Measurements from ENCODE around the gene STK4.

The STK4 gene

DNA sequence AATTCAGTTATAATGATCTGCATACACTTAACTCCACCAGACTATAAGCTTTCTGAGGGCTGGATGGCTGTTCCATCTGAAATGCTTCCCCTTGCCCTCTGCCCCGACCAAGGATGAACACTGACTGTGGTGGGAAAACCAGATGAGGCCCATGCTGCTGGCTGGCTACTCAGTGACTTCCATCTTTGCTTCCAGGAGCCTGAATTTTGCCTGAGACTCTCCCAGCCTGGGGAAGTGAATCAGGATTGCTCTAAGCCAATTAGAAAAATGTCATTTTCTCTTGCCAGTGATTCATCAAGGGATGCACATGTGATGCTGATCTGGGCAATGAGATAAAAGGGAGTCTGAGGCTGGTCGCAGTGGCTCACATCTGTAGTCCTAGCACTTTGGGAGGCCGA is 4.4 kb upstream of the STK4 start:
- no peak for ATAC-seq
- no peaks in the 10 kb centered on the region for H3K9me3 Mint-ChIP-seq
- no peaks in the 10 kb centered on the region for H3K27me3 Mint-ChIP-seq
- H3K4me1 Mint-ChIP-seq = peaks cover 61% of the 10 kb centered on the region
- H3K4me3 Mint-ChIP-seq = no peak overlapping the region
- H3K36me3 Mint-ChIP-seq = peaks cover 19% of the 10 kb centered on the region
- H3K27ac Mint-ChIP-seq = no peak overlapping the region

DNA sequence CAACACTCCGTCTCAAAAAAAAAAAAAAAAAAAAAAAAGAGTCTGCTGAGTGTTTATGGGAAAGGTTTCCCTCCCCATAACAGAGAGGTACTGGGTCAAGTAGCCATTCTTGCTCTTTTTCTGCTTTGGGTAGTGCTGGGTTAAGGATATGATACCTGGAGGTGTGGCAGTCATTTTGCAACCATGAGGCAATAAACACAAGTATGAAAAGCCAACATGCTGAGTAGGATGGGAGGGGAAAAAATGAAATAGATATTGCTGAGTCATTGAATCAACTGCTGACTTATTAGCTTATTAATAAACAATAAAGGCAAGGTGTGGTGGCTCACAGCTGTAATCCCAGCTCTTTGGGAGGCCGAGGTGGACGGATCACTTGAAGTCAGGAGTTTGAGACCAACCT is 3.8 kb upstream of the STK4 start:
- no peak overlapping the region for H3K27ac Mint-ChIP-seq
- peaks cover 25% of the 10 kb centered on the region for H3K36me3 Mint-ChIP-seq
- peaks cover 60% of the 10 kb centered on the region for H3K4me1 Mint-ChIP-seq
- H3K4me3 Mint-ChIP-seq = no peak overlapping the region
- H3K27me3 Mint-ChIP-seq = no peaks in the 10 kb centered on the region
- H3K9me3 Mint-ChIP-seq = no peaks in the 10 kb centered on the region
- ATAC-seq = no peak

DNA sequence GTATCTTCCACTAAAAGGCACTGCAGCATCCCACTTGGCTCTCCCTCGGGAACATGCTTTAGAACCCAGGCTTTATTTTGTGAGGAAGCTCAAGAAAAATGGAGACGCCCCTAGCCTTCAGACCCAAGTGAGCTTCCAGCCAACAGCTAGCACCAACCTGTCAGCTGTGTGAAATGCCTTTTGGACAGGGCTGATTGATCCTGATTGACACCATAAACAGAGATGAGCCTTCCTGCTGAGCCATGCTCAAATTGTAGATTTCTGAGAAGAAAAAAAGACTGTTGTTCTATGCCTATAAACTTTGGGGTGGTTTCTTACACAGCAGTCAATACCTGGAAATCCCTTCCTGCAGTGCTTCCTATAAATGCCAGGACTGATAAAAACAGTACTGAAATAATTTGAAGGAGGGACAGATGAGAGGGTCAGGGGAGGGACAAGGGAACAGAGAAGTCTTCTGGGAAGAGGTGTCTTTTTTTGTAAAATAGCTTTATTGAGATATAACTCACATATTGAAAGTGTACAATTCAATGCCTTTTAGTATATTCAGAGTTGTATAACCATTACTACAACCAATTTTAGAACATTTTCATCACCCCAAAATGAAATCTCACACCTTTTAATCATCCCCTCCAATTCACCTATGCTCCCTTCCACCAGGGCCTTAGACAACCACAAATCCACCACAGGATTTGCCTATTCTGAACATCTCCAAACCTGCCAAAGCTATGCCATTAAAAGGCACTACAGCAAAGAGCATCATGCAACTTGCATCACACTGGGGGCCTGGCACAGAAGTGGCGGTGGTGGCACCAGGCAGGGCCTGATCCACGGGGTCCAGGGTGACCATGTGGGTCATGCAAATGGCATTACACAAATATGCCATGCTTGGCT is 2.7 kb upstream of the STK4 start:
- Mint-ChIP-seq H3K27ac (no peak overlapping the region), H3K9me3 (no peaks in the 10 kb centered on the region), H3K36me3 (peaks cover 29% of the 10 kb centered on the region), H3K27me3 (no peaks in the 10 kb centered on the region), H3K4me1 (peaks cover 59% of the 10 kb centered on the region), H3K4me3 (no peak overlapping the region)
- ATAC-seq = no peak

DNA sequence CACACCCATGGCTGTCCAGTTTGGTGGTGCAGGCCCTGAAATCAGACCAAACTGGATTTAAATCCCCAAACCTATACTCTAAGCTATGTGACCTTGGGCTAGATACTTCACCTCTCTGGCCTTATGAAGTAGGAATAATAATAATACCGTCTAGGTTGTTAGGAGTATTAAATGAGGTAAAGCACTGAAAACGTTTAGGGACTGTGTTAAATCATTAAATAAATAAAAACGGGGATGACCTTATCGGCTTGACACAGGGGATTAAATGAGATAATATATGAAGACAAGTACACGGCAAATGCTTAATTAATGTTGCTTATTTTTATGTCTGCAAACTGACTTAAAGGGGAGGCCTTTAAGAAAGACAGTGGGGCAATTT is 672 bp upstream of the STK4 start:
- Mint-ChIP-seq H3K27ac (peak overlapping the region; percentile 97), H3K27me3 (no peaks in the 10 kb centered on the region), H3K4me3 (peak overlapping the region; percentile 94), H3K9me3 (no peaks in the 10 kb centered on the region), H3K36me3 (peaks cover 34% of the 10 kb centered on the region), H3K4me1 (peaks cover 56% of the 10 kb centered on the region)
- ATAC-seq = no peak

DNA sequence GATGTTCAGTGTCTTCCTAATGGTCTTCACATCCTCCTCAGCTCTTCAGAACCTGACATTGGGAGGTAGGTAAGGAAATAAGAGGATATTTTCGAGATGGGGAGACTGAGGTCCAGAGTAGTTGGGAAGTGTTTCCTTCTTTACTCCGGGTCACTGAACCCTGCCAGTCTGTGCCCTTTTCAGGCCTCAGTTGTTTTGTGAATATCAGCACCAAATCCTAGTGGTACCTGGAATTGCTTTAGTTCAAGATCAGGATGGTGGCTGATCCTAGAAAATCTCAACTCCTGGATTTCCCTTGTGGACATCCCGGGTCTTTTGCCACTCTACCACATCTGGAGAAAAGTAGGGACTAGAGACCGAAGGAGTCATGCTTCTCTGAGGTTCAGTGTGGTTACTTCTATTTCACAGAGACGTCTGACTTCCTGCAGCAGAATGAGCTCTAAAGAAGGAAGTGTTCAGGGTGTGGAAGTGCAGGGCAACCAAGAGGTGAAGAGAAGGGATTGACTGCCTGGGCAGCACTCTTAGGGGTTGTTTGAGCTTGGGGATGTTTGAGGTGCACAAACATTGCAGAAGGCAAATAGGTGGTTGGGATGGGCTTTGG is 995 bp downstream of the STK4 start:
- Mint-ChIP-seq H3K27me3 (no peaks in the 10 kb centered on the region), H3K4me3 (peak overlapping the region; percentile 94), H3K9me3 (no peaks in the 10 kb centered on the region), H3K36me3 (peaks cover 40% of the 10 kb centered on the region), H3K27ac (peak overlapping the region; percentile 97), H3K4me1 (peaks cover 55% of the 10 kb centered on the region)
- ATAC-seq = peak; percentile 62

DNA sequence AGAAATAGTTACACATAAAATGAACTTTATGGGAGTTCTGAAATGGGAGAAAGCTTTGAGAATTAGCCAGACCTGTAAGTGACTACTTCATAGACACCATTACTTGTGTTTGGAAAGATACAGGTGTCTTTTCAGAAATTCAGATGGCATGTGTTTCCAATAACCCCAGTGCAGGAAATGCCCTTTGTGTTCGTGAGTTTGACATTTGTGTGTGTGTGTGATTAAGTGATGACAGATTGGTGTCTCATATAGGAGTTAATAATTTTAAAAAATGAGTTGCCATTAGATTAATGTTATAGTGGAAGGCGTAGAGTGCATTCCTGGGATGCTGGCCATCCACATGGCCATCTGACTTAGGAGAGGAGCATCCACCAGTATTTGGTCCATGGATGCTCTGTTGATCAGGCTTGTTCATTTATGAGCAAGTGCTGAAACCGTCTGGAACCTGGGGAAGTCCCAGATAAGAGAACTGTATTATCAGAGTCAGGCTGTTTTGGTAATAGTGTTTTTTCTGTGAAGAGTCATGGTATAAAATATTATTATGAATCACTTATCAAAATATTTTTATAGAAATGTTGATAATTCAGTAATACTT is 3.1 kb downstream of the STK4 start:
- ATAC-seq = peak; percentile 35
- Mint-ChIP-seq H3K4me1 (peaks cover 60% of the 10 kb centered on the region), H3K27me3 (no peaks in the 10 kb centered on the region), H3K4me3 (peak overlapping the region; percentile 94), H3K27ac (peak overlapping the region; percentile 97), H3K36me3 (peaks cover 58% of the 10 kb centered on the region), H3K9me3 (no peaks in the 10 kb centered on the region)

DNA sequence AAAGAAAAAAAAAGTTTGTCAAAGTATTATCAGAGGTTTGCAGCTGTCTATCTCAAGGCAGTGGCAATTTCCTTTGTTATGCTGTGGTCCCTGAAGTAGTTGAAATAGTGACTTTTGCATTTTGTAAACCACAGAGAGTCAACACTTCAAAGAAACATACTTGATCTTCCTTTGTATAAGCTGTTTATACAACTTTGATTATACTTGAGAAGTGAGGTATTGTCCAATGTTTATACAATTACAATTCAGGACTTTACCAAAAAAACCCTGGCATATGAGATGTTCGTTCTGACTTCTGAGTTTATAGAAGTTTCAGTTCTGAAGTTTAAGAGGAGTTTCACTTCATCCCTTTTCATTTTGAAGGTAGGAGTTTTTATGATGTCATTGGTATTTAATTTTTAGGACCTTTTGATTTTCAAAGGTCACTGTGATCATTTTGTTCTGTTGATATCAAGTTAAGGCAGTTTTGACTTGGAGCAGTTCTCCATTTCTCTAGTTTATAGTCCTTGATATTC is 4.0 kb downstream of the STK4 start:
- ATAC-seq = no peak
- peak overlapping the region; percentile 97 for H3K27ac Mint-ChIP-seq
- peak overlapping the region; percentile 89 for H3K4me3 Mint-ChIP-seq
- peaks cover 66% of the 10 kb centered on the region for H3K4me1 Mint-ChIP-seq
- peaks cover 67% of the 10 kb centered on the region for H3K36me3 Mint-ChIP-seq
- H3K27me3 Mint-ChIP-seq = no peaks in the 10 kb centered on the region
- no peaks in the 10 kb centered on the region for H3K9me3 Mint-ChIP-seq

DNA sequence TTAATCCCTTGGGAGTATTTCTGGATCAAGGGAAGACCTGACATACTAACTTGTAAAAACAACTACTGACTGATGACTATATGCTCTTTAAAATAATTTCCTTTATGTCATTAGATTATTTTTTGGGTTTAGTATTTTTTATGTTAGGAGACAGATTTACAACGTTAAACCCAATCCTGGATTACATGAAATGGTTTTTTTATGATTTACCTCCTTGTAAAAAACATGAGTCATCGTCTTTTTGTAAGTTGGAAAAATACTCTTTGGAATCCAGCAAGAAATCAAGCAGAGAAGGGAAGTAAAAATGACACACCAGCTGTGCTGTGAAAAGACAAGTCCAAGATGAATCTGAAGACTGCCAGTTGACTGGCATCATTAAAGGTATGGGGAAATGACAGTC is 6.7 kb downstream of the STK4 start:
- H3K4me3 Mint-ChIP-seq = peak overlapping the region; percentile 43
- ATAC-seq = no peak
- no peaks in the 10 kb centered on the region for H3K27me3 Mint-ChIP-seq
- peak overlapping the region; percentile 80 for H3K27ac Mint-ChIP-seq
- no peaks in the 10 kb centered on the region for H3K9me3 Mint-ChIP-seq
- peaks cover 74% of the 10 kb centered on the region for H3K36me3 Mint-ChIP-seq
- peaks cover 81% of the 10 kb centered on the region for H3K4me1 Mint-ChIP-seq

DNA sequence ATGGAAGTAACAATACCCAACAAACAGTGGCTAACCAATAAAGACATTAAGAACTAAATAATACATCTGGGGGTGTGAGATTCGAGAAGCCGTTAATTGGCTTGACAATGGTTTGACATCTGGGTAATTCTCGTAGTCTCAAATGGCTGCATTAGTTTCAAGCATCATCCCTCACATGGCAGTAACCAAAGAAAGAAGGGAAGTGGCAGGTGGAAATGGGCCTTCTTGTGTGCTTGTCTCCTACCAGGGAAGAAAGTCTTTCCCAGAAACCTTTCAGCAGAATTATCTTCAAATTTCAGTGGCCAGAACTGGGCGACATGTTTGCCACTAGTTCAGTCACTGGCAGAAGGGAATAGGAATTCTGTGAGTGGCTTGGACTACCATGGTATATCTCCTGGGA is 10.4 kb downstream of the STK4 start:
- no peak for ATAC-seq

DNA sequence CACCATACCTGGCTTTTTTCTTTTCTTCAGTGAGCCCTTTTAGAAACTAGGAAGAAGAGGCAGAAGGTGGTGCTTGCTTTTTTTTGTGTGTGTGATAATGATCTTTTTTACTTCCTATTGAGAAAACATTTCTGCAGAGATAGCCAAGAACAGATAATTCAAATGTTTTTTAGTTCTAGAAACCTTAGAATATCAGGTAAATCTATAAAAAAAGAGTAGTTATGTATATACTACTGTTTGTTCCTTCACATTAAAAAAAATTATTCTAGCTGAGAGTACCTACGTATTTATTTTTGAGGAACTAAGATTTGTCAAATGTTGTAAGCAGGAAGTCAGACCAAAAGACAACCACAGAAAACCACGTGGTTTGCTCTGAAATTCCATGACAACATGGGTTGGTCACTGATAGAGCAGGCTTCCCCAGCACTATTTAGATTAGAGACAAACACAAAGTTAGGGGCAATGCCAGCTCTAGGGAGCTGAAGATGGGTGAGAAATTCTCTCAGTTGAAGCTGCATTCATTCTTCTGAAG is 12.8 kb downstream of the STK4 start:
- peak overlapping the region; percentile 97 for H3K27ac Mint-ChIP-seq
- H3K4me3 Mint-ChIP-seq = peak overlapping the region; percentile 61
- peaks cover 77% of the 10 kb centered on the region for H3K4me1 Mint-ChIP-seq
- H3K27me3 Mint-ChIP-seq = no peaks in the 10 kb centered on the region
- H3K36me3 Mint-ChIP-seq = peaks cover 87% of the 10 kb centered on the region
- no peaks in the 10 kb centered on the region for H3K9me3 Mint-ChIP-seq
- ATAC-seq = peak; percentile 99

More for the DNA sequence above, 10.4 kb downstream of the STK4 start:
- Mint-ChIP-seq H3K4me1 (peaks cover 73% of the 10 kb centered on the region), H3K36me3 (peaks cover 84% of the 10 kb centered on the region), H3K9me3 (no peaks in the 10 kb centered on the region), H3K4me3 (no peak overlapping the region), H3K27me3 (no peaks in the 10 kb centered on the region), H3K27ac (peak overlapping the region; percentile 97)

DNA sequence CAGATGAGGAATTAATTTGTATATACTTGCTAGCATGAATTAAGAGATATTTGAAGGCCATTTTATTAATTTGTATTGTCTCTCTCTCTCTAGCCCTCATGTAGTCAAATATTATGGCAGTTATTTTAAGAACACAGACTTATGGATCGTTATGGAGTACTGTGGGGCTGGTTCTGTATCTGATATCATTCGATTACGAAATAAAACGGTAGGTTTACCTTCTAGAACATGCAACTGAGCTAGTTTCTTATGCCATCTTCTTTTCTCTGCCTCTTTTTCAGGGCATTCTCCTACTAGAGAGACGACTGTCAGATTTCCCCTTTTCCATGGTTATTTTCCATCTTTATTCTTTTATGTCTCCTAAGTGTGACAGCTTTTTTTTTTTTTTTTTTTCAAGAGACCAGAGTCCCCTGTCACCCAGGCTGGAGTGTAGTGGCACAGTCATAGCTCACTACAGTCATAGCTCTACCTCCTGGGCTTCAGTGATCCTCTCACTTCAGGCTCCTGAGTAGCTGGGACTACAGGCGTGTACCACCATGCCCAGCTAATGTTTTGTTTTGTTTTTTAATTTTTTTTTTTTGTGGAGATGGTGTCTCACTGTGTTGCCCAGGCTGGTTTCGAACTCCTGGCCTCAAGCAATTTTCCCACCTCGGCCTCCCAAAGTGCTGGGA is 15.6 kb downstream of the STK4 start:
- ATAC-seq = no peak
- Mint-ChIP-seq H3K27me3 (no peaks in the 10 kb centered on the region), H3K4me1 (peaks cover 67% of the 10 kb centered on the region), H3K9me3 (no peaks in the 10 kb centered on the region), H3K36me3 (peaks cover 75% of the 10 kb centered on the region), H3K4me3 (no peak overlapping the region), H3K27ac (peak overlapping the region; percentile 97)

DNA sequence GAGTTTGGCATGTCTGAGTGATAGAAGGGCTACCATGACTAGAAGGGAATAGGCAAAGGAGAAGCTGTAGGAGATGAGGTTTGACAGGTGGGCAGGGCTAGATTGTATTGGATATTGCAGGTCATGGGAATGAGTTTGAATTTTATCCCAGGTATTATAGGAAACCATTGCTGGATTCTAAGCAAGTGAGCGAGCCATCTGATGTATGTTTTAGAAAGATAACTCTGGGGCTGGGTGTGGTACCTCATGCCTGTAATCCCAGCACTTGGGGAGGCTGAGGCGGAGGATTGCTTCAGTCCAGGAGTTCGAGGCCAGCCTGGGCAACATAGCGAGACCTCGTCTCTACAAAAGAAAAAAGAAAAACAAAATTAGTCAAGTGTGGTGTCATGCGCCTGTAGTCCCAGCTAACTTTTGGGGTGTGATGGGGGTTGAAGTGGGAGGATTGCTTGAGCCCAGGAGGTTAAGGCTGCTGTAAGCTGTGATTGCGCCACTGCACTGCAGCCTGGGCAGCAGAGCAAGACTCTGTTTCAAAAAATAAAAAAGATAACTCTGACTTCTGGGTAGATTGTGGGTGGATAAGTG is 16.9 kb downstream of the STK4 start:
- Mint-ChIP-seq H3K36me3 (peaks cover 67% of the 10 kb centered on the region), H3K4me1 (peaks cover 56% of the 10 kb centered on the region), H3K27ac (peak overlapping the region; percentile 97), H3K27me3 (no peaks in the 10 kb centered on the region), H3K9me3 (no peaks in the 10 kb centered on the region), H3K4me3 (peak overlapping the region; percentile 15)
- no peak for ATAC-seq

DNA sequence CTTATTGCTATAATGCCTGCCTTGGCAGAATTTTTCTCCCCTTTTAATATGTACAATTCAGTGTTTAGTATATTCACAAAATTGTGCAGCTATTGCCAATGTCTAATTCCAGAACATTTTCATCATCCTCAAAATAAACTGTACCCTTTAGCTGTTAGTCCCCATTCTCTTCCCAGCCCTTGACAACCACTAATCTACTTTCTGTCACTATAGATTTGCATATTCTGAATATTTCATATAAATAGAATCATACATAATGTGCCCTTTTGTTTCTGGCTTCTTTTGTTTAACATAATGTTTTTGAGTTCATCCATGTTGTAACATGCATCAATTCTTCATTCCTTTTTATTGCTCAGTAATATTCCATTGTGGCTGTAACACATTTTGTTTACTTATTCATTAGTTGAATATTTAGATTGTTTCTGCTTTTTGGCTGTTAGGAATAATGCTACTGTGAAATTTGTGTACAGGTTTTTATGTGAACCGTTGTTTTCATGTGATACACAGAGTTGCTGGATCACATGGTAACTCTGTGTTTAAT is 22.4 kb downstream of the STK4 start:
- Mint-ChIP-seq H3K4me3 (no peak overlapping the region), H3K4me1 (peaks cover 51% of the 10 kb centered on the region), H3K36me3 (peaks cover 43% of the 10 kb centered on the region), H3K9me3 (no peaks in the 10 kb centered on the region), H3K27me3 (no peaks in the 10 kb centered on the region), H3K27ac (peak overlapping the region; percentile 73)
- ATAC-seq = no peak

DNA sequence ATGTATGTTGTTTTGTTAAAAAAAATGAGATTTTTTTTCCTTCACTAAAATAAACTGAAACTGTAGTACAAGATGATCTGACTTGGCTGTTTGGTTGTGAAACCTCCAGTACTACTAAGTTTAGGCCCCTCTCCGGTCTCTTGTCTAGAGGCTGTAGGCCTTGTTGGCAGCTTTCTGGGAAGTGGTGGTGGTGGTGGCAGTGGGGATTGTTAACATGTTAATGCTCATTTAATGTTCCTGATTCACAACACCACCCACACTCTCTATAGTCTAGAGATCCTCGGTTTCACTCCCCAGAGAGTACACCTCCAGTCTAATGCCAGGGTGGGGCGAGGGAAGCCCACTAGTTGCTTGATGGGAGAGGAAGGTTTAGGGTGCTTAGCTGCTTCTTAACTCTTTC is 24.1 kb downstream of the STK4 start:
- H3K4me3 Mint-ChIP-seq = peak overlapping the region; percentile 70
- H3K4me1 Mint-ChIP-seq = peaks cover 59% of the 10 kb centered on the region
- peak; percentile 51 for ATAC-seq
- H3K36me3 Mint-ChIP-seq = peaks cover 49% of the 10 kb centered on the region
- H3K27ac Mint-ChIP-seq = peak overlapping the region; percentile 73
- H3K27me3 Mint-ChIP-seq = no peaks in the 10 kb centered on the region
- H3K9me3 Mint-ChIP-seq = no peaks in the 10 kb centered on the region

All from stimulated activated memory B cell treated with anti-CD40 and anti-IgM and Interleukin-4, amounts not matched to agents 10 μg/mL and 1 μg/mL and 100 μg/mL, for 72 hours (primary cell).